Vagina (tissue), 2 donors: Measurements from ENCODE around the gene CHMP5. TPM values are rescaled to one million over a fixed set of nuclear protein-coding genes. Genes with fewer than 3 reads are reported as not detected.
A peak's percentile ranks its signal among the peaks of the same experiment; 100 is the strongest.

Source experiments
- DNase-seq, 2 donors: peaks; one replicate each; pipeline ENCODE4 v3.0.0-alpha.2; 2017; ENCODE audit errors: extremely low spot score in 2 of 2
- H3K27ac ChIP-seq: fragments of 200-600 bp; sonication (generic); one replicate; pipeline ENCODE4 v1.5.1; 2019
- H3K27me3 ChIP-seq: fragments of 200-600 bp; sonication (generic); one replicate; pipeline ENCODE4 v1.5.1; 2019
- H3K36me3 ChIP-seq, 2 donors: fragments of 200-600 bp; sonication (generic); one replicate each; pipeline ENCODE4 v1.5.1; 2017 to 2019
- H3K4me1 ChIP-seq: fragments of 200-600 bp; sonication (generic); one replicate; pipeline ENCODE4 v1.5.1; 2019
- H3K4me3 ChIP-seq, 2 donors: fragments of 200-600 bp; sonication (generic); 1 replicate in 1 of 2; 2 replicates in 1 of 2; pipeline ENCODE4 v1.5.1; 2016 to 2019
- H3K9me3 ChIP-seq: fragments of 200-600 bp; sonication (generic); one replicate; pipeline ENCODE4 v1.5.1; 2019
- POLR2A ChIP-seq, 2 donors: fragments of 450-650 bp; IDR thresholded peaks; one replicate each; pipeline ENCODE4 v1.6.1; 2017; ENCODE audit warnings: antibody characterized with exemption in 2 of 2, mild to moderate bottlenecking in 2 of 2, moderate library complexity in 2 of 2
- POLR2AphosphoS5 ChIP-seq, 2 donors: sonication (generic); formaldehyde crosslinking; IDR thresholded peaks; one replicate each; pipeline ENCODE4 v1.9.0; 2017; ENCODE audit warnings: antibody characterized with exemption in 2 of 2, mild to moderate bottlenecking in 2 of 2, low read depth in 1 of 2; ENCODE audit not compliant: insufficient read depth in 1 of 2
- intact Hi-C: fragments of 100-400 bp; cut with DNase I; formaldehyde crosslinking; loops from one replicate; pipeline ENCODE4 v1.15.1; 2023
- total RNA-seq: library from RNA; depleted of rRNA; stranded (reverse); fragments of >200 nt; gene quantifications from one replicate; pipeline ENCODE4 v1.2.3, GENCODE V29; 2016
- TF ChIP-seq, protein P1 (sequence below), 3 experiments: fragments of 450-650 bp in 2 of 3; fragments of 200-600 bp in 1 of 3; sonication (generic) in 1 of 3; IDR thresholded peaks; one replicate each; pipeline ENCODE4 v1.5.1; 2017 to 2019; ENCODE audit warnings: antibody characterized with exemption in 3 of 3, mild to moderate bottlenecking in 2 of 3, moderate library complexity in 2 of 3

The CHMP5 gene
- total RNA-seq: 41.5 TPM

DNA sequence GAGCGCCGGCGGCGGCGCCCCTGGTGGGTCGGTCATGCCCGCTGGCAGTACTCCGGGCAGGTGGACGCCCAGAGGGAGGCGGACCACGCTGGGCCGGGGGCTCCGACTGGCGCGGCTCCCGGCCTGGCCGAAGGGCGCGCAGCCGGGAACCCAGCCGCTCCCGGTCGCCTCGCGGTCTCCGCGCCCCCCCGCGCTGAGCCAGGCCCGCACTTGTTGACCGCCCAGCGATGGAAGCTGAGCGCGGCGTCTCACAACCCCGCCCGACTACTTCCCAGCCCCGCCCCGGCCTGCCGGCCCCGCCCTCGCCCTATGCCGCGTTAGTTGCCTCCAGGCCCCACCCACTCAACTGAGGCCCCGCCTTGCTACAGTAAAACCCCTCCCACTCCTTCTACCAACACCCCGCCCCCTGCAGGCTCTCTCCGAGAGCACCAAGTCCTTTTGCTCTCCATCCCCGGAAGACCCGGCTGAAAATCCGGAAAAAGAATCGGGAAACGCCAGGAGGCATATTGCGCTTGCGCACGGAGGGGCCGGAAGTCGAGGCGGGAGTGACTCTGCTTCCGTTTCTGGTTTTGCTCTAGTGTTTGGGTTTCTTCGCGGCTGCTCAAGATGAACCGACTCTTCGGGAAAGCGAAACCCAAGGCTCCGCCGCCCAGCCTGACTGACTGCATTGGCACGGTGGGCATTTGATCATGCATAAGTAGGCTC is at the start of gene CHMP5, which contains the start of gene BAG1:
CHMP5 (plus strand) TSS at position 577 of the 705 bp plus-strand sequence; CDS start at position 607, 30 bp downstream.
BAG1 (minus strand) TSS at position 236 of the 705 bp plus-strand sequence.
- peaks cover 0 to 57% of the 10 kb centered on the region in 2 donors for H3K36me3 ChIP-seq
- H3K9me3 ChIP-seq: no peaks in the 10 kb centered on the region
- intact Hi-C loops: no loop called here
- no peaks in the 10 kb centered on the region for H3K27me3 ChIP-seq
- H3K27ac ChIP-seq: peak within 1 kb of the TSS; percentile 98
- H3K4me3 ChIP-seq: peak within 1 kb of the TSS; percentile 87 to 100
- DNase-seq: peak; percentile 99
- H3K4me1 ChIP-seq: peaks cover 41% of the 10 kb centered on the region
- TF ChIP-seq, protein P1, sequence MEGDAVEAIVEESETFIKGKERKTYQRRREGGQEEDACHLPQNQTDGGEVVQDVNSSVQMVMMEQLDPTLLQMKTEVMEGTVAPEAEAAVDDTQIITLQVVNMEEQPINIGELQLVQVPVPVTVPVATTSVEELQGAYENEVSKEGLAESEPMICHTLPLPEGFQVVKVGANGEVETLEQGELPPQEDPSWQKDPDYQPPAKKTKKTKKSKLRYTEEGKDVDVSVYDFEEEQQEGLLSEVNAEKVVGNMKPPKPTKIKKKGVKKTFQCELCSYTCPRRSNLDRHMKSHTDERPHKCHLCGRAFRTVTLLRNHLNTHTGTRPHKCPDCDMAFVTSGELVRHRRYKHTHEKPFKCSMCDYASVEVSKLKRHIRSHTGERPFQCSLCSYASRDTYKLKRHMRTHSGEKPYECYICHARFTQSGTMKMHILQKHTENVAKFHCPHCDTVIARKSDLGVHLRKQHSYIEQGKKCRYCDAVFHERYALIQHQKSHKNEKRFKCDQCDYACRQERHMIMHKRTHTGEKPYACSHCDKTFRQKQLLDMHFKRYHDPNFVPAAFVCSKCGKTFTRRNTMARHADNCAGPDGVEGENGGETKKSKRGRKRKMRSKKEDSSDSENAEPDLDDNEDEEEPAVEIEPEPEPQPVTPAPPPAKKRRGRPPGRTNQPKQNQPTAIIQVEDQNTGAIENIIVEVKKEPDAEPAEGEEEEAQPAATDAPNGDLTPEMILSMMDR (IDR thresholded peaks at IDR 0.05): peak in 1 of 3 experiments; percentile 26
- peak in 1 of 2 donors; percentile 76 for TF ChIP-seq POLR2A (IDR thresholded peaks at IDR 0.05)
- peak; percentile 82 to 100 for TF ChIP-seq POLR2AphosphoS5 (IDR thresholded peaks at IDR 0.05; ENCODE audit: insufficient read depth in 1 of 2, low read depth in 1 of 2)

DNA sequence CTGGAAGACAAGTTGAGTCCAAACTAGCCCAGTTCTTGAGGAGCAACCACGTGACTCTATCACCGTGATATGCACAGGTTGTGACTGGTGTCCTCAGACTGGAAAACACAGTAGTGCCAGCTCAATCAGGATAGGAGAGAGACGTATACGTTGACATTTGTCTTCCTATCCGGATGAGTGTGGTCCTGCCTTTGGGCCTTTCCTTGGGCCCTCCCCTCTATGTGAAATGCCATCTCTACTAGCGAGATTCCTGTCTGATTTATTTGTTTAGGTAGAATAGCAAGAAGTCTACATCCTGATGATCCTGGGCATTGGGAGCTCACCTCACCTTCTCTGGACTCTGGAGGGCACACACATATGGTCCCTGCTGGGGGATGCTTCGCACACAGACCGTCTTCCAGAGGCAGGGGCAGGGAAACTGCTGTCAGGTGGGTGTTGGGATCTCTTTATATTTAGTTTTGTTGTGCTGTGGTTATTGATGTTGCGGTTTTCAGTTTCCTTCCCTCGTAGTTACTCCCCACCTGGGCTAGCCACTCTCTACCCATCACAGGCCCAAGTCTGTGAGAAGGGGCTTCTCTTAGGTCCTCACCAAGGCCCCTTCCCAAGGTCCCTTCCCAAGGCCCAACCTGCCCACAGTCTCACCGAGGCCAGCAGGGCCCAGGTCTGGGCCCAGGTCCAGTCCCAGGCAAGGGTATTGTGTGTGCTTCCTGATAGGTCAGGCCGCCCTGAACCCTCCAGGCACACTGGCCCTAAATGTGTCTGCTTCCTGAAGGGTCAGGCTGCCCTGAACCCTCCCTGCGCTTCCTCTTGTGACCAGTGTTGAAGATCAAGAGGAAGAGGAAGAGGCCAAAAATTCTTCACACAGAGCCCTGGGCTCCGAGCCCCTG is 43.9 kb upstream of the CHMP5 start:
- TF ChIP-seq POLR2A (IDR thresholded peaks at IDR 0.05) (no peak), POLR2AphosphoS5 (IDR thresholded peaks at IDR 0.05; ENCODE audit: insufficient read depth in 1 of 2, low read depth in 1 of 2) (no peak)
- TF ChIP-seq, protein P1 (IDR thresholded peaks at IDR 0.05): no peak
- intact Hi-C loops: no loop called here
- Histone ChIP-seq H3K9me3 (no peaks in the 10 kb centered on the region), H3K36me3 (no peaks in the 10 kb centered on the region), H3K4me3 (no peak overlapping the region), H3K27ac (no peak overlapping the region), H3K4me1 (peaks cover 9% of the 10 kb centered on the region), H3K27me3 (no peaks in the 10 kb centered on the region)
- no peak for DNase-seq

DNA sequence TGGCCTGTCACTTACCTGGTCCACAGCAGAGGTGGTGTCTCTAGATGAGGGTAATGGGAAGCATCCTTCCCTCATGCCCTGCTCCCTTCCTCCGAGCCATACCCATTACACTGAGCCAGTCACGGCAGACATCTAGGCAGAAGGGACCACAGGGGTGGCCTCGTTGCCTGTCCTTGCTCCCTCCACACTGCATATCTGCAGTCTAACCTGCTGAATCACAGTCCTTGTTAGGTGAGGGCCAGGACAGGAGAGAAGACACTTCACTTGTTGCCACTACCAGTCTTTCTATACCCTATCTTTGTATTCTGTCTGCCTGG is 43.3 kb upstream of the CHMP5 start:
- no peak for DNase-seq
- no peak overlapping the region for H3K4me3 ChIP-seq
- H3K9me3 ChIP-seq: no peaks in the 10 kb centered on the region
- intact Hi-C loops: no loop called here
- no peaks in the 10 kb centered on the region for H3K36me3 ChIP-seq
- H3K4me1 ChIP-seq: peaks cover 14% of the 10 kb centered on the region
- H3K27me3 ChIP-seq: no peaks in the 10 kb centered on the region
- TF ChIP-seq POLR2A (IDR thresholded peaks at IDR 0.05) (no peak), POLR2AphosphoS5 (IDR thresholded peaks at IDR 0.05; ENCODE audit: insufficient read depth in 1 of 2, low read depth in 1 of 2) (no peak)
- TF ChIP-seq, protein P1 (IDR thresholded peaks at IDR 0.05): no peak
- no peak overlapping the region for H3K27ac ChIP-seq

DNA sequence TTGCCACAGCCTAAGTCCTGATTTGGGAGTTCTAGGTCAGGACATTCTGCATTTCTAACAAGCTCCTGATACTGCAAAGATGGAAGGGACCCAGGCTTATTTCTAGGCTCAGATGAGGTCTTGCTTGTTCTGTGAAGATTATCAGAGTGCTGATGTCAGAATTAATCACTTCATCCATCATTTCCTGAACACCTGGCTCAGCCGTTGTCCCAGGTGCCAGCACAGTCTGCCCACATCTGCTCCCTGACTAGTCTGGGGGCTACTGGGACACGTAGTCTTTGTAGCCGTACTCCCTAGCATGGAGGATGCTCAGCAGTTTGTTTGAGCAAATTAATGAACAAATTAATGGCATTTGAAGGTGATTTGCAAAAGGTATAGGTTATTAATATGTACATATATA is 42.8 kb upstream of the CHMP5 start:
- Histone ChIP-seq H3K4me3 (no peak overlapping the region), H3K4me1 (peaks cover 19% of the 10 kb centered on the region), H3K27me3 (no peaks in the 10 kb centered on the region), H3K27ac (no peak overlapping the region), H3K9me3 (no peaks in the 10 kb centered on the region), H3K36me3 (no peaks in the 10 kb centered on the region)
- DNase-seq: no peak
- TF ChIP-seq POLR2AphosphoS5 (IDR thresholded peaks at IDR 0.05; ENCODE audit: insufficient read depth in 1 of 2, low read depth in 1 of 2): no peak
- no peak for TF ChIP-seq POLR2A (IDR thresholded peaks at IDR 0.05)
- TF ChIP-seq, protein P1 (IDR thresholded peaks at IDR 0.05): no peak
- intact Hi-C loops: no loop called here
